ENCODE data around the gene STAM2. TPM values are rescaled to one million over a fixed set of nuclear protein-coding genes. Genes with fewer than 3 reads are reported as not detected.

The STAM2 gene
- total RNA-seq, 1 experiment from 2014 or later: 16.0 TPM

GRCh38 chr2:152097801-152098495, 77.6 kb downstream of the STAM2 start:
- Histone ChIP-seq H3K4me2 (peak overlapping the region; percentile 90), H2AFZ (peak overlapping the region; percentile 77; the same call in 1 of the 2 replicates), H3K4me1 (replicated peaks; ENCODE audit: insufficient read depth) (peaks cover 9% of the 10 kb centered on the region; the same call in 1 of the 2 replicates), H4K20me1 (ENCODE audit: insufficient read depth) (no peaks in the 10 kb centered on the region), H3K9me2 (ENCODE audit: insufficient read depth) (no peaks in the 10 kb centered on the region), H3K36me3 (ENCODE audit: low read depth) (no peaks in the 10 kb centered on the region), H3F3A (ENCODE audit: insufficient read depth, low read depth) (peaks cover 8% of the 10 kb centered on the region), H3K9me3 (ENCODE audit: insufficient read depth, low read depth) (no peaks in the 10 kb centered on the region; the same call in 1 of the 2 replicates), H3K4me3 (peak overlapping the region; percentile 66), H3K27me3 (ENCODE audit: insufficient read depth, low read depth) (peaks cover 70% of the 10 kb centered on the region), H3K27ac (no peak overlapping the region), H3K79me2 (ENCODE audit: low read depth) (no peaks in the 10 kb centered on the region)
- BruUV-seq (replicated peaks): no TSS peak
- peak in 1 of 2 experiments; percentile 12 for DNase-seq
- ChIA-PET POLR2A (ENCODE audit: unreplicated experiment) (no interaction called here), CTCF (interaction anchor here (0.6 kb wide), 1 partner anchor 645 kb away, joined by 6 read pairs; no protein-coding TSS in a partner anchor)
- TF ChIP-seq, protein P1, sequence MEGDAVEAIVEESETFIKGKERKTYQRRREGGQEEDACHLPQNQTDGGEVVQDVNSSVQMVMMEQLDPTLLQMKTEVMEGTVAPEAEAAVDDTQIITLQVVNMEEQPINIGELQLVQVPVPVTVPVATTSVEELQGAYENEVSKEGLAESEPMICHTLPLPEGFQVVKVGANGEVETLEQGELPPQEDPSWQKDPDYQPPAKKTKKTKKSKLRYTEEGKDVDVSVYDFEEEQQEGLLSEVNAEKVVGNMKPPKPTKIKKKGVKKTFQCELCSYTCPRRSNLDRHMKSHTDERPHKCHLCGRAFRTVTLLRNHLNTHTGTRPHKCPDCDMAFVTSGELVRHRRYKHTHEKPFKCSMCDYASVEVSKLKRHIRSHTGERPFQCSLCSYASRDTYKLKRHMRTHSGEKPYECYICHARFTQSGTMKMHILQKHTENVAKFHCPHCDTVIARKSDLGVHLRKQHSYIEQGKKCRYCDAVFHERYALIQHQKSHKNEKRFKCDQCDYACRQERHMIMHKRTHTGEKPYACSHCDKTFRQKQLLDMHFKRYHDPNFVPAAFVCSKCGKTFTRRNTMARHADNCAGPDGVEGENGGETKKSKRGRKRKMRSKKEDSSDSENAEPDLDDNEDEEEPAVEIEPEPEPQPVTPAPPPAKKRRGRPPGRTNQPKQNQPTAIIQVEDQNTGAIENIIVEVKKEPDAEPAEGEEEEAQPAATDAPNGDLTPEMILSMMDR (conservative IDR thresholded peaks at IDR 0.05): no peak
- TF ChIP-seq EZH2 (IDR thresholded peaks at IDR 0.05; ENCODE audit: low read depth): 0 out of 2 replicates have a peak, but pooled peaks have one; percentile 39
- intact Hi-C loops (cut with micrococcal nuclease; ENCODE audit: unreplicated experiment): no loop called here

DNA sequence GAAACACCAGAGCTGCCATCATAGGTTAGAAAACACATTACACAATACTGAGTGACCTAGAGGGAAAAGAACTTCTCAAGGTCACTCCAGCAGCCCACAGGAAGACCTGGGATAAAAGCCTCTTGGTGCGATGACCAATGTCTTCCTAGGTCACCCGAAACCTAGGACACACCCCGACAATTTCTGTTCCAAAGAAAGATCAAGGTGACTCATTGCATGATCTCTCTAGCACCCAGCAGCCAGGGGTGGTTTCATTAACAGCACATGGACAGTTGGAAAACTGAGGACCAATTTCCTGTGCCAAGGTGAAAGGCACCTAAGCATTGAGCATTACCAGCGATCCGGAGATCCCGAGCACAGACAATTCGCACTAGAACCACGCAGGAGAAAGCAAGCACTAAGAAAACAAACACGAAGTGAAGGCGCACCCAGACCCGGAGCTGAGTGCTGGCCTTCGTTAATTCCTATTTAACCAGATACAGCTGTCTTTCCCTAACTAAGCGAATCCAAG, 78.2 kb downstream of the STAM2 start:
- H3K36me3 ChIP-seq (ENCODE audit: low read depth): no peaks in the 10 kb centered on the region
- no peaks in the 10 kb centered on the region for H4K20me1 ChIP-seq (ENCODE audit: insufficient read depth)
- H3K4me3 ChIP-seq: peak overlapping the region; percentile 66; the same call in 1 of the 2 replicates
- DNase-seq: peak; percentile 8 to 51
- TF ChIP-seq EZH2 (IDR thresholded peaks at IDR 0.05; ENCODE audit: low read depth): no peak
- TF ChIP-seq, protein P1 (conservative IDR thresholded peaks at IDR 0.05): no peak
- ChIA-PET POLR2A (ENCODE audit: unreplicated experiment) (no interaction called here), CTCF (interaction anchor here (0.6 kb wide), 1 partner anchor 645 kb away, joined by 6 read pairs; no protein-coding TSS in a partner anchor)
- peaks cover 8% of the 10 kb centered on the region for H3F3A ChIP-seq (ENCODE audit: insufficient read depth, low read depth)
- intact Hi-C loops (cut with micrococcal nuclease; ENCODE audit: unreplicated experiment): no loop called here
- H2AFZ ChIP-seq: peak overlapping the region; percentile 77; the same call in 1 of the 2 replicates
- H3K79me2 ChIP-seq (ENCODE audit: low read depth): no peaks in the 10 kb centered on the region
- no peaks in the 10 kb centered on the region; the same call in 1 of the 2 replicates for H3K9me3 ChIP-seq (ENCODE audit: insufficient read depth, low read depth)
- no peaks in the 10 kb centered on the region for H3K9me2 ChIP-seq (ENCODE audit: insufficient read depth)
- peak overlapping the region; percentile 90 for H3K4me2 ChIP-seq
- peaks cover 9% of the 10 kb centered on the region; the same call in 1 of the 2 replicates for H3K4me1 ChIP-seq (replicated peaks; ENCODE audit: insufficient read depth)
- H3K27me3 ChIP-seq (ENCODE audit: insufficient read depth, low read depth): peaks cover 70% of the 10 kb centered on the region
- no peak overlapping the region for H3K27ac ChIP-seq
- no TSS peak for BruUV-seq (replicated peaks)

DNA sequence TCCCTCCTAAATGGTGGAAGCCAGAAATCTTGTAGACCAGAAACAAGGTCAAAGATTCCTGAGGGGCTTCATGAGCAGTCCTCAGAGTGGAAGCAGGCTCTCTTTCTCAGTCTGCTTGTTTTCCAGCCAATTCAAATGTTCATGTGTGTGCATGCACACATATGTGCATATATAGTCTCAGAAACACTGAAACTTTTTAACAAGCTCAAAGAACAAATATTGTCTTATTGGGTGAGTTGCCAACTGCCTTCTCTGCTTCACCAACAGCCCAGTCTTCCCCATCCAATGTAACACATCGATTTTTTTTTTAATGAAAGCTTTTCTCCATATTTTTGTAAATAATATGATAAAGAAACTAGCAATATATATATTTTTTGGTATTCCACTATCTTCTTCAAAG, 80.4 kb downstream of the STAM2 start:
- Histone ChIP-seq H3K36me3 (ENCODE audit: low read depth) (no peaks in the 10 kb centered on the region), H2AFZ (no peak overlapping the region), H3K27me3 (ENCODE audit: insufficient read depth, low read depth) (peaks cover 60% of the 10 kb centered on the region), H3K9me2 (ENCODE audit: insufficient read depth) (no peaks in the 10 kb centered on the region), H3K27ac (no peak overlapping the region), H3K4me2 (no peak overlapping the region), H3K79me2 (ENCODE audit: low read depth) (no peaks in the 10 kb centered on the region), H4K20me1 (ENCODE audit: insufficient read depth) (no peaks in the 10 kb centered on the region), H3K4me3 (no peak overlapping the region), H3F3A (ENCODE audit: insufficient read depth, low read depth) (peaks cover 8% of the 10 kb centered on the region), H3K9me3 (ENCODE audit: insufficient read depth, low read depth) (no peaks in the 10 kb centered on the region; the same call in 1 of the 2 replicates), H3K4me1 (replicated peaks; ENCODE audit: insufficient read depth) (peaks cover 9% of the 10 kb centered on the region; the same call in 1 of the 2 replicates)
- BruUV-seq (replicated peaks): no TSS peak
- CTCF ChIA-PET: no interaction called here
- POLR2A ChIA-PET (ENCODE audit: unreplicated experiment): no interaction called here
- DNase-seq: no peak
- intact Hi-C loops (cut with micrococcal nuclease; ENCODE audit: unreplicated experiment): no loop called here
- TF ChIP-seq, protein P1 (conservative IDR thresholded peaks at IDR 0.05): no peak
- no peak for TF ChIP-seq EZH2 (IDR thresholded peaks at IDR 0.05; ENCODE audit: low read depth)
